ENCODE measurements around the gene DMD. TPM values are rescaled to one million over a fixed set of nuclear protein-coding genes. Genes with fewer than 3 reads are reported as not detected.

The DMD gene
- polyA plus RNA-seq, 2 of the 4 experiments (the other 2 are of a cell fraction): 0.03 TPM; not detected in 1

- FAIRE-seq (no peak), ATAC-seq (no peak), DNase-seq (ENCODE audit: low read depth in 1 of 2, low spot score in 1 of 2) (no peak)
- no peaks in the 10 kb centered on the region for H3K9me3 ChIP-seq
- CTCF ChIA-PET: no interaction called here
- no peaks in the 10 kb centered on the region for H3K4me1 ChIP-seq
- POLR2A ChIA-PET: no interaction called here
- H3K27ac ChIP-seq: no peak overlapping the region
- 4% methylated on average over 4 of the region's 4 CpGs for WGBS (ENCODE audit: missing lambda C conversion rate)
- no peak overlapping the region for H3K4me2 ChIP-seq
- no peak overlapping the region for H3K4me3 ChIP-seq
- TF ChIP-seq, protein P1, sequence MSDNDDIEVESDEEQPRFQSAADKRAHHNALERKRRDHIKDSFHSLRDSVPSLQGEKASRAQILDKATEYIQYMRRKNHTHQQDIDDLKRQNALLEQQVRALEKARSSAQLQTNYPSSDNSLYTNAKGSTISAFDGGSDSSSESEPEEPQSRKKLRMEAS (IDR thresholded peaks at IDR 0.05): no peak
- TF ChIP-seq RCOR1 (IDR thresholded peaks at IDR 0.05; ENCODE audit: low read depth, low read length): no peak
Measured at GRCh38 chrX:31245714-31246113, 1965.6 kb downstream of the DMD start.

DNA sequence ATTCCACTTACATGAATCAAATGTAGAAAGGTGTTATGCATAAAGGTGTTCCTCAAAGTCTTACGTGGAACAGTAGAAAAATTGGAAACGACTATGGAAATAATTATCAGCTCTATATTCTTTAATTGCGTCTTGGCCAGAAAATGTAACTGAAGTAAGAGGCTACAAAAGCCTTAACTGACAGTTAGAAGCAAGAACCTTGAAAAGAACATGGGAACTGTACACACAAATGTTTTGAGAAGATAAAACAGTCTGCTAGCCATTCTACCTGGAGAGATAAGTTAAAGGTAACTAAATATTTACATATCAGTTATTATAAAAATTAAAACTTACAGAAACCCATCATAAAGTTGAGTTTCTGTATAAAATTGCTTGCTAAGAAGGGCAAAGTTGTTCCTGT, 1967.5 kb downstream of the DMD start:
- ChIA-PET CTCF (no interaction called here), POLR2A (no interaction called here)
- no peak overlapping the region for H3K4me2 ChIP-seq
- FAIRE-seq (no peak), ATAC-seq (no peak), DNase-seq (ENCODE audit: low read depth in 1 of 2, low spot score in 1 of 2) (no peak)
- H3K9me3 ChIP-seq: no peaks in the 10 kb centered on the region
- no peak overlapping the region for H3K27ac ChIP-seq
- H3K4me3 ChIP-seq: no peak overlapping the region
- WGBS (ENCODE audit: missing lambda C conversion rate): 3% methylated on average over 3 of the region's 3 CpGs
- no peaks in the 10 kb centered on the region for H3K4me1 ChIP-seq
- TF ChIP-seq POLR2A (IDR thresholded peaks at IDR 0.05; ENCODE audit: low read length) (no peak), RCOR1 (IDR thresholded peaks at IDR 0.05; ENCODE audit: low read depth, low read length) (no peak), FOXS1 (CRISPR knock-in tag; IDR thresholded peaks at IDR 0.05) (no peak), KDM1A (IDR thresholded peaks at IDR 0.05; ENCODE audit: low read depth) (no peak), FOSB (CRISPR knock-in tag; IDR thresholded peaks at IDR 0.05) (no peak), HMGXB4 (CRISPR knock-in tag; IDR thresholded peaks at IDR 0.05; ENCODE audit: borderline replicate concordance) (no peak), CHD2 (IDR thresholded peaks at IDR 0.05; ENCODE audit: low read length, partially characterized antibody) (no peak), KDM5A (IDR thresholded peaks at IDR 0.05) (no peak), SREBF2 (IDR thresholded peaks at IDR 0.05) (no peak)

- FAIRE-seq: no peak
- no peak for DNase-seq (ENCODE audit: low read depth in 1 of 2, low spot score in 1 of 2)
- Histone ChIP-seq H3K4me3 (no peak overlapping the region), H3K9me3 (no peaks in the 10 kb centered on the region), H3K4me2 (no peak overlapping the region), H3K27ac (no peak overlapping the region), H3K4me1 (no peaks in the 10 kb centered on the region)
- ChIA-PET POLR2A (no interaction called here), CTCF (no interaction called here)
- TF ChIP-seq TP53 (CRISPR knock-in tag; IDR thresholded peaks at IDR 0.05): no peak
- no peak for TF ChIP-seq RARB (CRISPR knock-in tag; IDR thresholded peaks at IDR 0.05)
- no peak for TF ChIP-seq ZNF302 (CRISPR knock-in tag; IDR thresholded peaks at IDR 0.05)
- TF ChIP-seq SMC3 (IDR thresholded peaks at IDR 0.05): no peak
- TF ChIP-seq MYC (IDR thresholded peaks at IDR 0.05; ENCODE audit: borderline replicate concordance, low read length): no peak
- TF ChIP-seq NR3C1 (IDR thresholded peaks at IDR 0.05): no peak
- TF ChIP-seq ZSCAN20 (CRISPR knock-in tag; IDR thresholded peaks at IDR 0.05): no peak
- no peak for TF ChIP-seq E2F6 (IDR thresholded peaks at IDR 0.05; ENCODE audit: borderline replicate concordance, low read depth)
- TF ChIP-seq REST (IDR thresholded peaks at IDR 0.05): no peak
- no peak for TF ChIP-seq CBX8 (IDR thresholded peaks at IDR 0.05)
- TF ChIP-seq CBX2 (IDR thresholded peaks at IDR 0.05; ENCODE audit: borderline replicate concordance, low read depth): no peak
- TF ChIP-seq, protein P2, sequence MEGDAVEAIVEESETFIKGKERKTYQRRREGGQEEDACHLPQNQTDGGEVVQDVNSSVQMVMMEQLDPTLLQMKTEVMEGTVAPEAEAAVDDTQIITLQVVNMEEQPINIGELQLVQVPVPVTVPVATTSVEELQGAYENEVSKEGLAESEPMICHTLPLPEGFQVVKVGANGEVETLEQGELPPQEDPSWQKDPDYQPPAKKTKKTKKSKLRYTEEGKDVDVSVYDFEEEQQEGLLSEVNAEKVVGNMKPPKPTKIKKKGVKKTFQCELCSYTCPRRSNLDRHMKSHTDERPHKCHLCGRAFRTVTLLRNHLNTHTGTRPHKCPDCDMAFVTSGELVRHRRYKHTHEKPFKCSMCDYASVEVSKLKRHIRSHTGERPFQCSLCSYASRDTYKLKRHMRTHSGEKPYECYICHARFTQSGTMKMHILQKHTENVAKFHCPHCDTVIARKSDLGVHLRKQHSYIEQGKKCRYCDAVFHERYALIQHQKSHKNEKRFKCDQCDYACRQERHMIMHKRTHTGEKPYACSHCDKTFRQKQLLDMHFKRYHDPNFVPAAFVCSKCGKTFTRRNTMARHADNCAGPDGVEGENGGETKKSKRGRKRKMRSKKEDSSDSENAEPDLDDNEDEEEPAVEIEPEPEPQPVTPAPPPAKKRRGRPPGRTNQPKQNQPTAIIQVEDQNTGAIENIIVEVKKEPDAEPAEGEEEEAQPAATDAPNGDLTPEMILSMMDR (IDR thresholded peaks at IDR 0.05): no peak
- no peak for TF ChIP-seq BCL3 (IDR thresholded peaks at IDR 0.05)
- no peak for TF ChIP-seq CHD4 (IDR thresholded peaks at IDR 0.05; ENCODE audit: borderline replicate concordance)
- 4% methylated on average over 3 of the region's 3 CpGs for WGBS (ENCODE audit: missing lambda C conversion rate)
- no peak for ATAC-seq
Measured at GRCh38 chrX:31240982-31241381, 1970.4 kb downstream of the DMD start.

Measured in A549 (cell line).